ENCODE results near the gene GBE1.

GRCh38 chr3:81668283-81668682 lies 93.2 kb downstream of the GBE1 start:
- TF ChIP-seq GATA3 (IDR thresholded peaks at IDR 0.05; ENCODE audit: low read depth, low read length) (no peak), GATA2 (IDR thresholded peaks at IDR 0.05; ENCODE audit: low read depth, low read length) (no peak)

All from SH-SY5Y (cell line).